HG03025 (cell line): ENCODE results near the gene L3HYPDH.
A peak's percentile ranks its signal among the peaks of the same experiment; 100 is the strongest.

Experiments used
- ATAC-seq: cut with Tn5 transposase; IDR thresholded peaks from one replicate; pipeline ENCODE4 v1.9.1; 2021; ENCODE audit warnings: mild to moderate bottlenecking, moderate library complexity; ENCODE audit not compliant: unreplicated experiment, low FRiP score

L3HYPDH gene

GRCh38 chr14:59483819-59484638 lies at the start of gene L3HYPDH, which contains the start of gene JKAMP:
TSS of gene L3HYPDH (minus strand) at chr14:59484408. CDS start at chr14:59484316, 92 bp downstream.
TSS of gene JKAMP (plus strand) at chr14:59484517. CDS start at chr14:59484590, 73 bp downstream.
- peak; percentile 92 for ATAC-seq

- ATAC-seq: no peak
Measured at GRCh38 chr14:59532419-59532818, 48.2 kb upstream of the L3HYPDH start.

GRCh38 chr14:59530349-59530748 lies 46.1 kb upstream of the L3HYPDH start:
- no peak for ATAC-seq

GRCh38 chr14:59529189-59529588 lies 45.0 kb upstream of the L3HYPDH start:
- ATAC-seq: no peak

- ATAC-seq: no peak
Measured at GRCh38 chr14:59520224-59520623, 36.0 kb upstream of the L3HYPDH start.

GRCh38 chr14:59511916-59512575 lies 27.8 kb upstream of the L3HYPDH start:
- no peak for ATAC-seq

GRCh38 chr14:59510966-59511365 lies 26.8 kb upstream of the L3HYPDH start:
- ATAC-seq: no peak

- ATAC-seq: no peak
Measured at GRCh38 chr14:59510001-59510400, 25.8 kb upstream of the L3HYPDH start.

GRCh38 chr14:59509101-59509500 lies 24.9 kb upstream of the L3HYPDH start:
- no peak for ATAC-seq

- ATAC-seq: no peak
Measured at GRCh38 chr14:59507752-59508103, 23.5 kb upstream of the L3HYPDH start.

GRCh38 chr14:59507063-59507751 lies 23.0 kb upstream of the L3HYPDH start:
- ATAC-seq: peak; percentile 63

GRCh38 chr14:59503256-59503655 lies 19.0 kb upstream of the L3HYPDH start:
- ATAC-seq: no peak

- ATAC-seq: no peak
Measured at GRCh38 chr14:59500732-59501131, 16.5 kb upstream of the L3HYPDH start.

- no peak for ATAC-seq
Measured at GRCh38 chr14:59492384-59492783, 8.2 kb upstream of the L3HYPDH start.

- ATAC-seq: no peak
Measured at GRCh38 chr14:59490756-59491155, 6.5 kb upstream of the L3HYPDH start.

- ATAC-seq: peak; percentile 53
Measured at GRCh38 chr14:59484639-59485175, 499 bp upstream of the L3HYPDH start.

GRCh38 chr14:59483363-59483762 lies 845 bp downstream of the L3HYPDH start:
- ATAC-seq: no peak

GRCh38 chr14:59482541-59483331 lies 1.5 kb downstream of the L3HYPDH start:
- no peak for ATAC-seq

- no peak for ATAC-seq
Measured at GRCh38 chr14:59481871-59482540, 2.2 kb downstream of the L3HYPDH start.

GRCh38 chr14:59481407-59481806 lies 2.8 kb downstream of the L3HYPDH start:
- ATAC-seq: no peak
